Measurements from ENCODE around the gene SYT13.

The SYT13 gene

DNA sequence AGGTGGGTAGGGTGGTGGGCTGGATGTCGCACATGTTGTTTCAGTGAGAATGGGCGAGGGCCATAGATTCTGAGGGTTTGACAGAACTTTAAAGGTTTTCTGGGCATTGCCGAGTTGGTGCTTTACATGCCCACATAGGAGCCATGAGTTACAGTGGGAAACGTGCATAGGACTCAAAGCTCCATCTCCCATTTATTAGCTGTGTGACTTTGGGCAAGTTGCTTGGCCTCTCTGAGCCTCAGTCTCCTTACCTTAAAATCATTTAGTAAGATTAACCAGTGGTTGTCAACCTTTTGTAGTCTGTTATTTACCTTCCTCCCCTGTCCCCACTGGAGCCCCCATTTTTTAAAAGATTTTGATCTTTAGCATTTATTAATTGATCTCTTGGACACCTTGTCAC, 67.4 kb downstream of the SYT13 start:
- no peak for DNase-seq (ENCODE audit: low spot score)

DNA sequence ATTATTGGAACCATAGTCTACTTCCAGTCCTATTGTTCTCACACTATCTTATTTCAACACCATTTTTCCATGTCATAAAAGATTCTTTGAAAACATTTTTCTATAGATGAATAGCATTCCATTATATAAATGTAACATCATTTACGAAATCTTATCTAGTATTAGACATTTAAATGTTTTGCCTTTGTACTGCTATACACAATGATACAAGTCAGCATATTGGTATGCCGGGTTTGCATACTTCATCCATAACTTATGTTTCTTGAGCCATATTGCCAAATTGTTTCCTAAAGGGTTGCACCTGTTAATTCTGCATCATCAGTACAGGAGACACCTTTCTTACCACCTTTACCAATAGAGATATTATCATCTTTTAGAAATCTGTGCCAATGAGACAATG, 68.2 kb downstream of the SYT13 start:
- no peak for DNase-seq (ENCODE audit: low spot score)

- no peak for DNase-seq (ENCODE audit: low spot score)
These were observed 69.2 kb downstream of the SYT13 start for GRCh38 chr11:45216901-45217300.

- DNase-seq (ENCODE audit: low spot score), result no peak
These were observed 70.1 kb downstream of the SYT13 start for GRCh38 chr11:45216031-45216430.

GRCh38 chr11:45215098-45215865, 70.9 kb downstream of the SYT13 start:
- DNase-seq (ENCODE audit: low spot score), result no peak

- DNase-seq (ENCODE audit: low spot score), result no peak
These were observed 72.4 kb downstream of the SYT13 start for GRCh38 chr11:45213717-45214116.

- no peak for DNase-seq (ENCODE audit: low spot score)
These were observed 72.8 kb downstream of the SYT13 start for GRCh38 chr11:45213316-45213665.

- DNase-seq (ENCODE audit: low spot score), result no peak
These were observed 73.4 kb downstream of the SYT13 start for GRCh38 chr11:45212566-45213315.

GRCh38 chr11:45211732-45212131, 74.4 kb downstream of the SYT13 start:
- no peak for DNase-seq (ENCODE audit: low spot score)

- DNase-seq (ENCODE audit: low spot score), result no peak
These were observed 75.3 kb downstream of the SYT13 start for GRCh38 chr11:45210846-45211245.

GRCh38 chr11:45209891-45210699, 76.0 kb downstream of the SYT13 start:
- no peak for DNase-seq (ENCODE audit: low spot score)

DNA sequence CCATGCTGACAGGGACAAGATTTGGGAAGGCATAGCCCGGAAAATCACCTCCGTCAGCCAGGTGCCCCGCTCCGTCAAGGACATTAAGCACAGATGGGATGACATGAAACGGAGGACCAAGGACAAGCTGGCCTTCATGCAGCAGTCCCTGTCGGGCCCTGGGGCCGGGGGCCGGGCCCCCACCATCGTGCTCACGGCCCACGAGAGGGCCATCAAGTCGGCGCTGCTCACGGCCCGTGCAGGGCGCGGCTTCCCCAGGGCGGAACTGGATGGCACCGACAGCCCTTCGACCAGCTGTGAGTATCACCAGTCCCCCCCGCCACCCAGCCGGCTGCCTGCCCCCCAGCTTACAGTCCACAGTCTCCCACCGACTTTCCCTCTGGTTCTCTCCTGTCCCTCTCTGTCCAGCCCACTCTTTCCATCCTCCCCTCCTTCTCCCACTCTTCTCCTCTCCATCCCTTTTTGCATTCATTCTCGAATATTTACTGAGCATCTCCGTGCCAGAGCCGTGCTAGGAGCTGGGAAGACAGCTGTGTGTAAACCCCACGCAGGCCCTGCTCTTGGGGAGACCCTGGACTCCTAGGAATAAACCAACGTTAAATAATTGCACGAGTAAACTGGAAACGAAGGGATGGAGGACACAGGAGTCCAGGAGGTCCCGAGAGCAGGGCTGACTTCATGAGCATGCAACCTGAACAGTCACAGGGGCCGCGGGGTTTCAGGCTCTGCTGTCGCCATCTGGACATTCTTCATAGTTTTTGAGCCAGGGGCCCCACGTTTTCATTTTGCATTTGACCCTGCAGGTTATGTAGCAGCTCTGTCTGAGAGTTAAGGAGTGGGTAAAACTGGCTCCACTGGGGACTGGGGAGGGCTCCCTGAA, 76.9 kb downstream of the SYT13 start:
- no peak for DNase-seq (ENCODE audit: low spot score)

DNA sequence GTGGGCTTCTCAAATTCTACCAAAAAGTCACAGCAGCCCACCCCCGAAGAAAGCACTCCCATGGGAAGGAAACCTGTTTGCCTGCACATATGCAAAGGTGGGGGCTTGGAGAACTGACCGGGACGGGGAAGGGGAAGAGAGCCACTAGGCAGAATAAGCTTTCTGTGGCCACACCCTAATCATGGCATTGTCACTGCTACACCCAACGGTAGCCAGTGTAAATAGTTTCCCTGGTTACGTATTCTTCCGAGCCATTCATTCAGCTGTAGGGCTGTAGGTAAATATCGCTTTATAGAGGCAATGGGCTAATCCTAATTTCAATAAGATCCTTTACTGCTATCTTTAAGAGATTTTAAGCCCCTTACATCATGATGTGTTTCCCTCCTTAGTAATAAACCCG, 78.0 kb downstream of the SYT13 start:
- no peak for DNase-seq (ENCODE audit: low spot score)

- no peak for DNase-seq (ENCODE audit: low spot score)
These were observed 80.2 kb downstream of the SYT13 start for GRCh38 chr11:45205978-45206377.

GRCh38 chr11:45204761-45205160, 81.4 kb downstream of the SYT13 start:
- no peak for DNase-seq (ENCODE audit: low spot score)

DNA sequence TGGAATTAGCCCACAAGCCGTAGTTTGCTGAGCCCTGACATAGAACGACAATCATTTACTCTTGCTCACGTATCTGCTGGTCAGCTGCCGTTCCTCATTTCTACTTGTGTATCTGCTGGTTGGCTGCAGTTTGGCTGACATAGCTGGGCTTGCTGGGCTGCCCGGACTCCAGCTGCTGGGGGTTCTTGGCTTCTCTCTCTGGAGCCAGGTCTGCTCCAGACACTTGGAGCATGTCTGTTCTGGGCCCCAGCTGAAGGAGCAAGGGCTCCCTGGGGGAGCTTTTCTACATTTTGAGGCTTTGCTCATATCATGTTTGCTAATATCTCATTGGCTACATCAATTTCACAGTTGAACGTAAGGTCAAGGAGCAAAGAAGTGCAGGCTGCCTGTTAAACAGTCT, 92.4 kb downstream of the SYT13 start:
- no peak for DNase-seq (ENCODE audit: low spot score)
